ENCODE results near the gene KCNT2.
A peak's percentile ranks its signal among the peaks of the same experiment; 100 is the strongest.

Gene KCNT2

DNA sequence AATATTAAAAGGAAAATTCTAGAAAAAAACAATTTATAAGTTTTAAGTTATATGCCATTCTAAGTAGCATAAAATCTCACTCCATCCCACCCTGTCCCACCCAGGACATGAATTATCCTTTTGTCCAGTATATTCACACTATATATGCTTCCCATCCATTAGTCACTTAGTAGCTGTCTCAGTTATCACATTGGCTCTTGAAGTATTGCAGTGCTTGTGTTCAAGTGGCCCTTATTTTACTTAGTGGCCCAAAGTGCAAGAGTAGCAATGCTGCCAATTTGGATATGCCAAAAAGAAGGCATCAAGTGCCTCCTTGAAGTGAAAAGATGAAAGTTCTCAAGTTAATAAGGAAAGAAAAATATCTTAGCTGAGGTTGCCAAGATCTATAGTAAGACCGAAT, 192.3 kb downstream of the KCNT2 start:
- no peak overlapping the region for H3K9ac ChIP-seq
- H4K20me1 ChIP-seq, result no peaks in the 10 kb centered on the region
- peaks cover 0 to 6% (median 0%) of the 10 kb centered on the region in 11 experiments; a peak in 5 of 22 replicates for H3K9me3 ChIP-seq (replicated peaks in 1 of 11)
- H3K4me2 ChIP-seq, result no peak overlapping the region
- no peaks in the 10 kb centered on the region for H3K4me1 ChIP-seq
- no peaks in the 10 kb centered on the region for H3K36me3 ChIP-seq
- no peak overlapping the region for H3K27ac ChIP-seq
- no peak overlapping the region for H3K4me3 ChIP-seq
- no peak for TF ChIP-seq Cebpa-rat (IDR thresholded peaks at IDR 0.05)
- H3K27me3 ChIP-seq, result no peaks in the 10 kb centered on the region

DNA sequence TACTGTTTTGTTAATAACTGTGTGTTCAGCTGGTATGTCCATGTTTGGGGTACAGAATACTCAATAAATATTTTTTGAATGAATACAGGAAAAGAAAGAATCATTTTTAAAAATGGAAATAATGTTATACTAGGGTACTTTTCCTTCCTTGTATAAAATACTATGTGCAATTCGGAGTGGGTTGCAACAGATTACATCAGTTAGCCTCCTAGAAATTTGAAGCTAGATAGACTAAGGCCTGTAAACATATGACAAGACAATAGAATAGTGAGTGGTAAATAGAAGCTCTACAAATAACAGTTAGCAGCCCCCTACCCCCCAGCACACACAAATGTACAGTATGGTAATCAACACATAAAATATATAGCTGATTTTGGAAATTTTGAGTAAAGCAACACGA, 195.9 kb downstream of the KCNT2 start:
- Histone ChIP-seq H3K9me3 (replicated peaks in 1 of 11) (peaks cover 0 to 6% (median 0%) of the 10 kb centered on the region in 11 experiments; a peak in 5 of 22 replicates), H3K9ac (no peak overlapping the region), H3K4me3 (no peak overlapping the region), H3K27me3 (no peaks in the 10 kb centered on the region), H3K27ac (no peak overlapping the region), H3K36me3 (no peaks in the 10 kb centered on the region), H3K4me1 (peaks cover 0 to 10% (median 0%) of the 10 kb centered on the region in 10 experiments; a peak in 4 of 20 replicates), H4K20me1 (no peaks in the 10 kb centered on the region), H3K4me2 (no peak overlapping the region)
- no peak for TF ChIP-seq Cebpa-rat (IDR thresholded peaks at IDR 0.05)

DNA sequence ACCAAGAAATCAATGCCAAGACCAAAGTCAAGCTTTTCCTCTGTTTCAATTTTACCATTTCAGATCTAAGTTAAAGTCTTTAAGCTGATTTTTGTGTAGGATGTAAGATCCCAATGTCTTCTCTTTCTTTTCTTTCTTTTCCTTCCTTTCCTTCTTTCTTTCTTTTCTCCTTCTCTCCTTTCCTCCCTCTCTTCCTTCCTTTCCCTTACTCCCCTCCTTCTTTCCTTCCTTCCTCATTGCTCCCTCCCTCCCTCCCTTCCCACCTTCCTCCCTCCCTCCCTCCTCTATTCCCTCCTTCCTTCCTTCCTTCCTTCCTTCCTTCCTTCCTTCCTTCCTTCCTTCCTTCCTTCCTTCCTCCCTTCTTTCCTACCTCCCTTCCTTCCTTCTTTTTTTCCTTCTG, 197.5 kb downstream of the KCNT2 start:
- Histone ChIP-seq H3K9ac (no peak overlapping the region), H3K4me2 (no peak overlapping the region), H3K27ac (no peak overlapping the region), H3K36me3 (no peaks in the 10 kb centered on the region), H3K9me3 (replicated peaks in 1 of 11) (peaks cover 0 to 6% (median 0%) of the 10 kb centered on the region in 11 experiments; a peak in 5 of 22 replicates), H3K4me3 (no peak overlapping the region), H3K27me3 (no peaks in the 10 kb centered on the region), H4K20me1 (no peaks in the 10 kb centered on the region), H3K4me1 (peaks cover 0 to 10% (median 0%) of the 10 kb centered on the region in 10 experiments; a peak in 4 of 20 replicates)
- no peak for TF ChIP-seq Cebpa-rat (IDR thresholded peaks at IDR 0.05)

DNA sequence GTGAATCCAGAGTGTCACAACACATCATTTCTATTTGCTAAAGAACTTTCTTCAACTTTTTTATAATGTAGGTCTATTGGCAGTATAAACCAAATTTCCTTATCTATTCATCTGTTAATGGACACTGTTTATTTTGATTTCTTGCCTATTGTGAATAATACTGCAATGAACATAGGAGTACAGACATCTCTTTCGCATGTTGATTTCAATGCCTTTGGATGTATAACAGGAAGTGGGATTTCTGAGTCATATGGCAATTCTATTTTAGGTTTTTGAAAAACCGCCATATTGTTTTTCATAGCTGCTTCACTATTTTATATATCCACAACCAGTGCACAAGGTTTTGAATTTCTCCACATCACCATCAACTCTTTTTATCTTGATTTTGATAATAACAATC, 198.7 kb downstream of the KCNT2 start:
- Histone ChIP-seq H3K4me1 (peaks cover 0 to 10% (median 0%) of the 10 kb centered on the region in 10 experiments; a peak in 4 of 20 replicates), H4K20me1 (no peaks in the 10 kb centered on the region), H3K4me3 (no peak overlapping the region), H3K27me3 (no peaks in the 10 kb centered on the region), H3K27ac (peak overlapping the region in 6 of 11 experiments; percentile 14 to 54 (median 38); a peak in 7 of 22 replicates), H3K4me2 (peak overlapping the region in 7 of 11 experiments; percentile 3 to 44 (median 36); a peak in 6 of 22 replicates), H3K9me3 (replicated peaks in 1 of 11) (peaks cover 0 to 6% (median 0%) of the 10 kb centered on the region in 11 experiments; a peak in 5 of 22 replicates), H3K9ac (no peak overlapping the region), H3K36me3 (no peaks in the 10 kb centered on the region)
- no peak for TF ChIP-seq Cebpa-rat (IDR thresholded peaks at IDR 0.05)

- H3K4me3 ChIP-seq, result no peak overlapping the region
Observed at GRCh38 chr1:196407358-196408051, 200.7 kb downstream of the KCNT2 start.

GRCh38 chr1:196405839-196406238, 202.4 kb downstream of the KCNT2 start:
- no peak for TF ChIP-seq Cebpa-rat (IDR thresholded peaks at IDR 0.05)
- Histone ChIP-seq H3K27me3 (no peaks in the 10 kb centered on the region), H3K27ac (no peak overlapping the region), H4K20me1 (no peaks in the 10 kb centered on the region), H3K4me1 (peaks cover 0 to 25% (median 9%) of the 10 kb centered on the region in 10 experiments; a peak in 15 of 20 replicates), H3K9ac (no peak overlapping the region), H3K36me3 (no peaks in the 10 kb centered on the region), H3K4me3 (no peak overlapping the region), H3K9me3 (replicated peaks in 1 of 11) (no peaks in the 10 kb centered on the region), H3K4me2 (no peak overlapping the region)

More at GRCh38 chr1:196407358-196408051, 200.7 kb downstream of the KCNT2 start:
- no peak for TF ChIP-seq Cebpa-rat (IDR thresholded peaks at IDR 0.05)
- Histone ChIP-seq H3K4me2 (no peak overlapping the region), H3K9me3 (replicated peaks in 1 of 11) (peaks cover 0 to 6% (median 0%) of the 10 kb centered on the region in 11 experiments; a peak in 5 of 22 replicates), H3K27ac (0 out of 22 replicates have a peak overlapping the region, but pooled peaks of 1 of the 11 experiments have one; percentile 16), H3K9ac (no peak overlapping the region), H3K36me3 (no peaks in the 10 kb centered on the region), H3K27me3 (no peaks in the 10 kb centered on the region), H4K20me1 (no peaks in the 10 kb centered on the region), H3K4me1 (peaks cover 0 to 13% (median 0%) of the 10 kb centered on the region in 10 experiments; a peak in 5 of 20 replicates)

DNA sequence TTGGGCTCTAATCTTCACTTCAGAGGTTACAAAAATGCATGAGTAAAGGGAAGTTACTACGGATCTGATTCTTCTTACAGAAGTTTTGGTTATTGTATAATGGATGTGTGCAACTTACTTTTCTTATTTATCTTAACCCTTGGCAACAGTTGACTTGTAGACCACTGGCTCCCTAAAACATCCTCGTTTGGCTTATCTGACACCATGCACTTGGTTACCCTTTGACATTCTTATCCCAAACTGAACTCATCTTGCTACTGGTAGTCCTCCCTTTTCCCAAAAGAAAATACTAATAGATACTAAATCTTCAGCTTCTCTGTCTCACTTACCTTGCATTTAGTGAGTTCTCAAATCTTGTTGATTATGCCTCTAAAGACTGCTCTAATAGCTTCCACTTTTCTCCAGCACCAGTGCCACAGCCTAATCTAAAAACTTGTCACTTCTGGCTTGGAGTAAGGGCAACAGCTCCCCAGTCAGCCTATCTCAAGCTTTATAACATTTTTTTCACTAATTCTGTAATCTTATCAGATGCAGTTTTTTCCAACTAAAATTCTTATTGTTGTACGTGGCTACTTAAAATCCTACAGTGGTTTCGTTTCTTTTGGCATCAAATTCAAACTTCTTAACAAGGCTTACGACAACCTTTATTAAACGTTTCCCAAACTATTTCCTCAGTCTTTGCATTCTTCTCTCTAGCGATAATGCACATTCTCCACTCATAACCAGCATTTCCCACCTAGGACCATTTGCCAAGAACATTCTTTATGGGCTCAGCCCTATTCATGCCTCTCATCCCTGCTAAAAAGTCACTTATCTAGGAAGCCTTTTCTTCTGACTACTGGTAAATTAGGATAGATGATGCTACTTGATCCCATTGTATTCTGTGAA, 204.2 kb downstream of the KCNT2 start:
- no peaks in the 10 kb centered on the region for H3K27me3 ChIP-seq
- H3K27ac ChIP-seq, result no peak overlapping the region
- no peak for TF ChIP-seq Cebpa-rat (IDR thresholded peaks at IDR 0.05)
- H3K4me2 ChIP-seq, result no peak overlapping the region
- H3K9me3 ChIP-seq (replicated peaks in 1 of 11), result no peaks in the 10 kb centered on the region
- no peak overlapping the region for H3K9ac ChIP-seq
- H4K20me1 ChIP-seq, result no peaks in the 10 kb centered on the region
- H3K36me3 ChIP-seq, result no peaks in the 10 kb centered on the region
- H3K4me3 ChIP-seq, result no peak overlapping the region
- peaks cover 0 to 26% (median 17%) of the 10 kb centered on the region in 10 experiments; a peak in 15 of 20 replicates for H3K4me1 ChIP-seq

GRCh38 chr1:196401891-196402290, 206.3 kb downstream of the KCNT2 start:
- no peaks in the 10 kb centered on the region for H4K20me1 ChIP-seq
- H3K9ac ChIP-seq, result no peak overlapping the region
- H3K4me2 ChIP-seq, result peak overlapping the region in 4 of 11 experiments; percentile 42 to 80 (median 54); a peak in 4 of 22 replicates
- H3K9me3 ChIP-seq (replicated peaks in 1 of 11), result no peaks in the 10 kb centered on the region
- H3K4me3 ChIP-seq, result no peak overlapping the region
- peak overlapping the region in 5 of 11 experiments; percentile 46 to 71 (median 57); a peak in 5 of 22 replicates for H3K27ac ChIP-seq
- H3K36me3 ChIP-seq, result no peaks in the 10 kb centered on the region
- H3K27me3 ChIP-seq, result no peaks in the 10 kb centered on the region
- peaks cover 0 to 26% (median 17%) of the 10 kb centered on the region in 10 experiments; a peak in 15 of 20 replicates for H3K4me1 ChIP-seq
- no peak for TF ChIP-seq Cebpa-rat (IDR thresholded peaks at IDR 0.05)

DNA sequence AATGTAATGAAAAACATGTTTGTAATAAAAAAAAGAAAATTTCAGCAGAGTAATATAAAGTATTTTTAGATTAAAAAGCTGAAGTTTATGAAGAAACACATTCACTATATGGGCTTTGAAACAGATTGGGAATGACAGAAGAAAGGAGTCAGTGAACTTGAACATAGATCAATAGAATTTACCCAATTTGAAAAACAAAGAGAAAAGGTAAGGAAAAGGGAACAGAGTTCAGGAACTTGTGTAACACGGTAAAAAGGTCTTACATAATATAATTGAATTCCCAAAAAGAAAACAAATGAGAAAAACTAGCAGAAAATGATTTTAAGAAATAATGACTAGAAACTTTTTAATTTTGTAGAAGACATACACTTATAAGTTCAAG, 206.8 kb downstream of the KCNT2 start:
- H3K4me3 ChIP-seq, result no peak overlapping the region
- H4K20me1 ChIP-seq, result no peaks in the 10 kb centered on the region
- H3K9me3 ChIP-seq (replicated peaks in 1 of 11), result no peaks in the 10 kb centered on the region
- no peaks in the 10 kb centered on the region for H3K27me3 ChIP-seq
- no peaks in the 10 kb centered on the region for H3K36me3 ChIP-seq
- H3K9ac ChIP-seq, result no peak overlapping the region; a peak in 1 of 22 replicates
- H3K4me2 ChIP-seq, result peak overlapping the region in 6 of 11 experiments; percentile 26 to 80 (median 54); a peak in 10 of 22 replicates
- peaks cover 0 to 26% (median 17%) of the 10 kb centered on the region in 10 experiments; a peak in 15 of 20 replicates for H3K4me1 ChIP-seq
- H3K27ac ChIP-seq, result peak overlapping the region in 6 of 11 experiments; percentile 19 to 71 (median 58); a peak in 10 of 22 replicates
- no peak for TF ChIP-seq Cebpa-rat (IDR thresholded peaks at IDR 0.05)
